GM18520 (cell line): ENCODE results near the gene RNF186.
"Not testable (repeated sequence)": the region's sequence is repeated elsewhere in the genome, so short reads cannot be mapped to it uniquely, and the experiment has no call there.

Source experiments
- ATAC-seq: cut with Tn5 transposase; IDR thresholded peaks from one replicate; pipeline ENCODE4 v1.9.1; 2021; ENCODE audit not compliant: unreplicated experiment

The RNF186 gene

DNA sequence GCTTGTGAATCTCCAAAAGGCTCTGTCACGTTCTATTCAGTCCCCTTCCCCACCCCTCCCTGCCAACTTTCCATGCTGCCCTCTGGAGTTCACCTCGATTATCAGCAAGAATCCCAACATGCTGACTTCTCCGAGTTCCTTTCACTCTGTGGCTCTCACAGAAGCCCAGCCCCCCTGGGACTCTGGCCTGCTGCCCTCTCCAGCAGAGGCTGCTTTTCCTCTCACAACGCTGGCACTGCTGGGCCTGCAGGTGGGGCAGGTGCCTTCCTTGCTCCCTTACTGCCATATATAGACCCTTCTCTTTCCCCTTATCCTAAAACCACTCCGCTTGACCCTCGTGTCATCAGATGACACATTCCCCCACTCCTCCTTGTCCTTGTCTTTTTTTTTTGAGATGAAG is 10.2 kb upstream of the RNF186 start:
- no peak for ATAC-seq

GRCh38 chr1:19824541-19824940 is 9.5 kb upstream of the RNF186 start:
- ATAC-seq = no peak

DNA sequence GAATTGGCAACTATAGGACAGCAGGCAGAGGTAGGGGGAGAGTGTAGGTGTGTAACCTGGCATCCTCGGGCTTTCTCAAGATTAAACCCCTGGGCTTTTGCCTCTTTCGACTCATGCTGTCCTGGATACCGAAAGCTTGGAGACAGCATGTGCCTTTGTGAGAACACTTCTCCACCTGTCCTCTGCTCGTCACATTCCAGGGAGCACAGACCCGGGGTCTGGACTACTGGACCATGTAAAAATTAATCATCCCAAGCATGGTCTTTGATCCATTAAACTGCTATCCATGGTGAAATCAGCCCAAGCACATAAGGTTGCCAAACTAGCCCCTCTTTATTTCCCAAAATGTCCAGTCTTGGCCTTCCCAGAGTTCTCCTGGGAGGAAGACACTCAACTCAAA is 9.0 kb upstream of the RNF186 start:
- ATAC-seq = no peak

GRCh38 chr1:19819701-19820100 is 4.6 kb upstream of the RNF186 start:
- no peak for ATAC-seq

DNA sequence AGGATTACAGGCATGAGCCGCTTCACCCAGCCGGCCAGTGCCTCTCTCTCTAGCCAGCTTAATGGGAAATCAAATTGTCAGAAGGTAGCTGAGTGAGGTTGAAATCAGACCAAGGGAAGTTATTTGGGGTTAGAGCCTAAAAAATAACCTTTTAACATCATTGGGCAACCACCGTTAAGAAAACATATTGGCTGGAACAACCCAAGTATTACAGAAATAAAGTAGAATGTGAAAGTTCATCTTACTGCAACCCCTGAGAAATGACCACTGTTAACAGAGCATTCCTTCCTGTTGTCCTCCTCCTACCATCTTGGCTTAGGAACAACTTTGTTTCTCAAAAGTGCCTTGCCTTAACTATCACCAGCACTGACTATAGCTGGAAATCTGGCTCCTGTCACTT is 3.2 kb upstream of the RNF186 start:
- ATAC-seq = no peak

DNA sequence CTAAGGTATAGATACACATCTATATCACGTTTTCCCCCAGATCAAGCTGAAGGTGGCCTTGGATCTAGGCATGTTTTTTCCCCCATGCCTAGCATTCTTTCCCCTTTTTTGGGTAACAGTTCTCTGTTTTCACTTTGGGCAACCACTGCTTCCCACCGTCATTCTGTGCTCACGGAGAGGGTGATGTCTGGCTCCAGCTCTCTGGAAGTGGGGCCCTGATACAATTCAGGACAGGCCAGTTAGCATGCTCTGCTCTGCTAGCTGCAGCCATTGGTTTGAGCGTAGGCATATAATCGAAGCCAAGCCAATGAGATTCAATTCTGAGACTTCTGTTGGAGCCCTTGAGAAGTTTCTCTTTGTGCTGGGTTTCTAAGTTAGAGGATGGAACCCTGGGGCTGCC is 2.1 kb upstream of the RNF186 start:
- no peak for ATAC-seq

DNA sequence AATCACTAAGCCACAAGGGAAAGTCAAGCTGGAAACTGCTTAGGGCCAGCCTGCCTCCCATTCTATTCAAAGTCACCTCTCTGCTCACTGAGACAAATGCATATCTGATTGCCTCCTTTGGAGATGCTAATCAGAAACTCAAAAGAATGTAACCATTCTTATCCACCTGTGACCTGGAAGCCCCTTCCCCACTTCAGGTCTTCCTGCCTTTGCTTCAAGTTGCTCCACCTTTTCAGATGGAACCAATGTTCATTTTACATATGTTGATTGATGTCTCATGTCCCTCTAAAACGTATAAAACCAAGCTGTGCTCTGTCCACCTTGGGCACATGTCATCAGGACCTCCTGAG is 1.6 kb upstream of the RNF186 start:
- ATAC-seq = not testable (repeated sequence)

DNA sequence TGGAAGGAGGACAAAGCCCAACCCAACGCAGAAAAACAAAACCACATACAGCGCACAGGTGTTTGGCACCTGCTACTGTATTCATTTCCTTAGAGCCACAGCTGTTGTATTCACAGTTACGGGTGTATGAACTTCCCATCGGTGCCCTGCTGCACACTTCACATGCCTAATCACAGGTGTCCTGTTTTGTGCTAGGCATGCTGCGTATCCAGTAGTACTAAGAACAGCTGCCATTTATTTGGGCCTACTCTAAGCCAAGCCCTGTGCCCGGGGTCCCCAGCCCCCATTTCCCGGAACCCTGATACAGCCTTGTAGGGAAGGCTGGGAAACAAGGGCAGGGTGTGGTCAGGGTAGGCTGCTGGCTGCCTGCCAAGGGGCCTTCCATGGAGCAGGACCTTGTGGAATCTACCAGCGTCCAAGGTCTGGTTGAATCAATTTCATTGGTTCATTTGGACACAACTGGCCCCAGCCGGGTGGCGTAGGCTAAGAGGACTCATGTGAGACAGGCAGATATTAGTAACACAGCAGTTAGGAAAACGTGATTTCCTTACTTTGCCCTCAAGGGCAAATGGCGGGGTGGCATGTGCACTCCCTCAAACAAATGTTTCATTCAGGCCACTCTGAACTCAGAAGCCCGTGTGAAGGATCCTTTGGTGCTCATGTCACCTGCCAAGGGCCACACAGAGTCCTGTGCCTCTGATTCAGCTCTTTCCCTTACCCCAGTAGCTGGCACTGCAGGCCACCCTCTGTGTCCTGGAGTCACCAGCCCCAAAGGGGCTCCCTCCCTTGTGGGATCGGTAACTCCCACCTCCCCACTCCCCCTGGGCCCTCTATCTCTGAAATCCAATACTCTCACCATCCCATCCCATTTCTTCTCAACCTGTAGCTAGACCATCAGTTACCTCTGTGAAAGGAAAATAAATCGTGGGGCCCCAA is 986 bp upstream of the RNF186 start:
- ATAC-seq = no peak

GRCh38 chr1:19814244-19814661 is 830 bp downstream of the RNF186 start:
- no peak for ATAC-seq

GRCh38 chr1:19813643-19813960 is 1.5 kb downstream of the RNF186 start:
- no peak for ATAC-seq

GRCh38 chr1:19812875-19813642 is 2.0 kb downstream of the RNF186 start:
- no peak for ATAC-seq

- ATAC-seq = no peak
Observed at GRCh38 chr1:19811206-19811851, 3.8 kb downstream of the RNF186 start.

DNA sequence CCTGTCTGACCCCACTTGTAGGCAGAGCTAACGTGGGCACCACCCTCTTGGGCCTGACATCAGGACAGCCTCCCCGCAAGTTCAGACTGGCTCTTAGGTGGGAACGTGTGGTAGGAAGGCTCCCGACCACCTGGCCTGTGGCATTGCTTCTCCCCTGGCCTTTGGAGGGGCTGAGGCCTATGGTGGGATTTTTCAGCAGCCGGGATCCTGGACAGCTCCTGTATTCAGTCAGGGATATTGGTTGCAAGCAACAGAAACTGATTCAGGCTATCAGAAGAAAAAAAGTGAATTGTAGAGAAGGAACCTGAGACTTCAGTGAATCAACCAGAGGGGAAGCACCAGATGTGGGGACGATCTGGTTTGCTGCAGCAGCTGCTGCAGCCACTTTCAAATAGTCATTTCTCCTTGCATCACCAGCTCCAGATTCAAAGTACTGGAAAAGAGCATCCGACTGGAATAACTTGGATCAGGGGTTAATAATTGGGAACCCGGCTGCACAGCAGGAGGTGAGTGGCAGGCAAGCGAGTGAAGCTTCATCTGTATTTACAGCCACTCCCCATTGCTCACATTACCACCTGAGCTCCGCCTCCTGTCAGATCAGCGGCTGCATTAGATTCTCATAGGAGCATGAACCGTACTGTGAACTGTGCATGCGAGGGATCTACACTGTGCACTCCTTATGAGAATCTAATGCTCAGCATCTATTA is 5.9 kb downstream of the RNF186 start:
- ATAC-seq = no peak

- ATAC-seq = no peak
Observed at GRCh38 chr1:19808351-19808750, 6.7 kb downstream of the RNF186 start.

DNA sequence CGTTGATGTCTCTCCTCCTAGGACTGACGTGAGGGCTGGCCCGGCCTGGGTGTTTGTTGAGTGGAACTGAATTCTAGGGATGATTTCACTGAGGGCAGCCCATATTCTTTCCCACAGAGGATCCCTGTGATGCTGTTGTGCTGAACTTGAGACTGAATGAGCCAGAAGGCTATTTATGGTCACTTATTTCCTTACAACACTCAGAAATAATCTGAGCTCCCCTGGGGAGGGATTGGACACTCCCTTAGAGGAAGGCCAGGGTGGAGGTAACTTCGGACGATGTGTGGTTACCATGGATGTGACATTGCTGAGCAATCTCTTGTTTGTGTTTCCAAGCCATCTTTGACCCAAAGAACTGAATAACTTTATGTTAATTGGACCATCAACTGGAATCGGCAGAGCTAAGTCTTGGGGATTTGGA is 10.2 kb downstream of the RNF186 start:
- no peak for ATAC-seq

DNA sequence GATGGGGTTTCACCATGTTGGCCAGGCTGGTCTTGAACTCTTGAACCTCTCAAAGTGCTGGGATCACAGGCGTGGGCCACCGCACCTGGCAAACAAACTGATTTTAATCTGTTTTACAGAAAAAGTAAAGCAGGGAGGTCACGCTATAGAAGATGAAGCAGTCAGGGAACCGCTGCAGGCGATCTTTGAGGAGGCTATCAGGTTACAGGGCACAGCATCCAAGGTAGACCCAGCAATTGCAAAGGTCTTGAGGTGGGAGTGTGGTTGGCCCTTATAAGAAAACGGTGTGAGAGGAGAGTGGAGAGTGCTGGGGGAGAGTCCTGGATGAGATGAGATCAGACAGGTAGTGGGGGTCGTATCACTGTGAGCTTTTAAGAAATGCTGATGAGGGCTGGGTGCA is 12.8 kb downstream of the RNF186 start:
- no peak for ATAC-seq

DNA sequence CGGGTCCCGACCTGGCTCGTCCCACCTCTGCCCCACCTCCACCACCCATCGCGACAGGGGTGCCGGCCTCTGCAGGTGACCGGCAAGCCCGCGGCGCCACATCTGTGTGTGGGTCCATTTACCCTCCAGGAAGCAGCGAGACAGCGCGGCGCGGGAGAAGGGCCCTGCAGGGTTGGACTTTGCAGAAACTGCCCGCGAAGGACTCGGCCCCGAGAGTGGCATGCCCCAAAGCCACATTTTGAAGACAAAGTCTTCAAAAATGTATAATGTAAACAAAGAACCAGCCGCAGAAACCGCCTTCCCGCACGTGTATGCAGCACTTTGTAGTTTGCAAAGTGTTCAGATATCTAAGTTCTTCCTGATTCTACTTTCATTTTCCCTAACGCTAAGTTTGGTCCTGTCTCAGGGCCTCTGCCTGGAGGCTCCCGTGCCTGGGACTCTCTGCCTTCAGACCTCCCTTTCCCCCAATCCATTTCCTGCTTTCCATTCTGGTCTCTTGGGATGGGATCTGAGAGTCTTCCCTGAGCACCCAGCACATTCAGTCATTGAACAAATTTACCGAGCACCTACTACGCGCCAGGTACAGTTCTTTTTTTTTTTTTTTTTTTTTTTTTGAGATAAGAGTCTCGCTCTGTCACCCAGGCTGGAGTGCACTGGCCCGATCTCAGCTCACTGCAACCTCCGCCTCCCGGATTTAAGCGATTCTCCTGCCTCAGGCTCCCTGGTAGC is 14.8 kb downstream of the RNF186 start:
- ATAC-seq = no peak

DNA sequence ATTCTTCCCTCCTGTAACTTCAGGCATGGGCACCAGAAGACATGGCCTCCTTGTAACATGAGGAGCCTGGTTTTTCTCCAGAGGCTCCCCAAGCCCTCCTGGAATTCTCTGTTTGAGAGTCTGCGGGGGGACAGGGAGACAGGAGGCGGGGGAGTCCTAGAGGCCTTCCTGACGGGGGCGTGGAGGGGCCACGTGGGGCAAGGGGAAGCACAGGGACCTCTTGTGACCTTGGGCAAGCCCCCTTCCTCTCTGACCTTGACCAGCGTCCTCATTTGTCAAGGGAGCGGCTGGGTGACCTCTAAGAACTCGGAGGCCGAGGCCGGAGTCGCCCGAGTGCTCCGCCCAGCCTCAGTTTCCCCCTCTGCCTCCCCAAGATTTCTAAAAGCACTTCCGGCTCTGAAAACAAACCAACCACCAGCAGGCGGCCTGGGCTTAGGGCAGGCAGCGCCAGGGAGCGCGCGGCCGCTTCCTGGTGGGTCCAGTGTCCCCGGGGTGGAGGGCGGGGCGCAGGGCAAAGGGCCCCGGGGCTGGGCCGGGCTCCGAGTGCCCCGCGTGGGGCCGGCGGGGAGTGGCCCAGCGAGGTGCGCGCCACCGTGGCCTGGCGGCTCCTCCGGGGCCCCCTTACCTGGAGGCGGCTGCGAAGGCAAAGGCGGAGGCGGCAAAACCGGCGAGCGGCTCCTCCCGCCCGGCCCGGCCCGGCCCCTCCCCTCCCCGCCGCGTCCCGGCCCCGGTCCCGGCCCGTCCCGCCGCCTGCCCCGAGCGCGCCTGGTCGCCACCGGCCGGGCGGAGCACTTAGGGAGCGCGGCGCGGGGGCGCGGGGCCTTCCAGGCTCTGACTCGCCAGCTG is 15.6 kb downstream of the RNF186 start, which contains the start of gene TMCO4:
Gene TMCO4, minus strand, starts transcription at position 687 of the 846 bp plus-strand sequence. CDS start 19,158 bp downstream, outside the sequence.
- no peak for ATAC-seq

DNA sequence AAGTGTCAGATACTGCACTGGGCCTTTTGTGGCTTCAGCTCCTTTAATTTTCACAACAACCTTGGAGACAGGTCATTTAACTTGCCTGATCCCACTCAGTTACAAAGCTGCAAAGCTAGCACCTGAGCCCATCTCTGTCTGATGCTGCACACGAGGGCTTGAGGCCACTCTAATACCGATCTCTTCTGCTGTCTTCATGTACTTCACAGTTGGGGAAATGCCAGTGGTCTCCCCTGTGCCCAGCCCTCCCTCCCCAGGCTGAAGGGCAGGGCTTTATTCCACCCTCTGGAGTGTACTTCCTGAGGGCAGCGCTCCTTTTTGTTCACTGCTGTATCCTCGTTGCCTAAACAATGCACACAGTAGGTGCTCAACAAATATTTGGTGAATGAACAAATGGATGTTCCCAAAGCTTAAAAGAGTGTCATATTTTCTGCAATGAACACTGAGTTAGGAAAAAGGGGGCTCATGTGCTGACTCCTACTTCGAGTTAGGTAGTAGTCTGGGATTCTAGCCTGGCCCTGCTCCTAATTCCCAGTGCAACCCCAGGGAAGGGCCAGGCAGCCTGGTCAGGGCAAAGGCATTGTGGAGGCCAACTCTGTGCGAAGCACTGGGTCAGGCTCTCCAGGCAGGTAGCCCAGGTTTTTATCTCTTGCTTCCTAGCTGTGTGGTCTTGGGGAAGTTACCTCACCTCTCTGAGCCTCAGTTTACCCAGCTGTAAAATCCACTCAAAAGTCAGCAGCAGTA is 16.4 kb downstream of the RNF186 start:
- no peak for ATAC-seq
